Neural cell (in vitro differentiated cells): ENCODE results near the gene LRBA. TPM values are rescaled to one million over a fixed set of nuclear protein-coding genes. Genes with fewer than 3 reads are reported as not detected.
"Not testable (repeated sequence)": the region's sequence is repeated elsewhere in the genome, so short reads cannot be mapped to it uniquely, and the experiment has no call there.

Experiments used
- H2AFZ ChIP-seq: fragments of 200-600, 300-800 bp; sonication (generic), shearing (Covaris generic); 2 replicates; pipeline ENCODE4 v1.6.0; 2014; ENCODE audit warnings: low read depth, mild to moderate bottlenecking, antibody characterized with exemption, low read length, moderate library complexity
- H3F3A ChIP-seq: fragments of 200-600 bp; shearing (Covaris generic); 2 replicates; pipeline ENCODE4 v1.6.1; 2016; ENCODE audit warnings: mild to moderate bottlenecking, moderate library complexity, mixed read lengths, antibody characterized with exemption, low read length; ENCODE audit not compliant: insufficient read depth, poor library complexity, severe bottlenecking
- H3K27ac ChIP-seq: fragments of 200-600, 300-800 bp; sonication (generic), shearing (Covaris generic); 2 replicates; pipeline ENCODE4 v1.5.1; 2014; ENCODE audit warnings: mild to moderate bottlenecking, low read length, moderate library complexity
- H3K27me3 ChIP-seq: fragments of 300-800, 200-600 bp; sonication (generic), shearing (Covaris generic); 2 replicates; pipeline ENCODE4 v1.6.0; 2014; ENCODE audit warnings: mild to moderate bottlenecking, low read depth, low read length, moderate library complexity; ENCODE audit not compliant: insufficient read depth
- H3K36me3 ChIP-seq: fragments of 300-800, 200-600 bp; sonication (generic), shearing (Covaris generic); 2 replicates; pipeline ENCODE4 v1.5.1; 2014; ENCODE audit warnings: mild to moderate bottlenecking, antibody characterized with exemption, low read length, moderate library complexity; ENCODE audit not compliant: insufficient read depth
- H3K4me2 ChIP-seq: fragments of 300-800, 200-600 bp; sonication (generic), shearing (Covaris generic); 2 replicates; pipeline ENCODE4 v1.6.0; 2014; ENCODE audit warnings: mild to moderate bottlenecking, low read length
- H3K4me3 ChIP-seq: fragments of 300-800, 200-600 bp; sonication (generic), shearing (Covaris generic); 2 replicates; pipeline ENCODE4 v1.5.1; 2014; ENCODE audit warnings: mild to moderate bottlenecking, low read length, moderate library complexity
- H3K79me2 ChIP-seq: fragments of 200-600 bp; shearing (Covaris generic); replicated peaks from 2 replicates; pipeline ENCODE4 v1.6.0; 2014; ENCODE audit warnings: mild to moderate bottlenecking, low read length, moderate library complexity; ENCODE audit not compliant: insufficient read depth
- H3K9ac ChIP-seq: fragments of 300-800, 200-600 bp; sonication (generic), shearing (Covaris generic); 2 replicates; pipeline ENCODE4 v1.6.1; 2016; ENCODE audit warnings: mild to moderate bottlenecking, low read length, mixed read lengths
- H3K9me2 ChIP-seq: fragments of 200-600 bp; shearing (Covaris generic); 2 replicates; pipeline ENCODE4 v1.6.1; 2016; ENCODE audit warnings: mild to moderate bottlenecking, low read length, mixed read lengths; ENCODE audit not compliant: insufficient read depth
- H3K9me3 ChIP-seq: fragments of 200-600, 300-800 bp; sonication (generic), shearing (Covaris generic); 2 replicates; pipeline ENCODE4 v1.6.1; 2016; ENCODE audit warnings: mild to moderate bottlenecking, mixed run types, low read length, moderate library complexity, mixed read lengths
- H4K20me1 ChIP-seq: fragments of 200-600 bp; shearing (Covaris generic); 2 replicates; pipeline ENCODE4 v1.6.1; 2016; ENCODE audit warnings: mild to moderate bottlenecking, mixed run types; ENCODE audit not compliant: insufficient read depth
- EP300 ChIP-seq: fragments of 450-650 bp; conservative IDR thresholded peaks from 2 replicates; pipeline ENCODE4 v1.6.1; 2014; ENCODE audit warnings: antibody characterized with exemption, mild to moderate bottlenecking, moderate library complexity; ENCODE audit not compliant: poor library complexity, severe bottlenecking
- EZH2 ChIP-seq: fragments of 200-600, 300-800 bp; shearing (Covaris generic), sonication (generic); IDR thresholded peaks from 2 replicates; pipeline ENCODE4 v1.6.1; 2014; ENCODE audit warnings: antibody characterized with exemption, low read length, borderline replicate concordance, mild to moderate bottlenecking; ENCODE audit not compliant: insufficient read depth, poor library complexity, severe bottlenecking
- MXI1 ChIP-seq: fragments of 450-650 bp; conservative IDR thresholded peaks from 2 replicates; pipeline ENCODE4 v1.6.1; 2014; ENCODE audit warnings: antibody characterized with exemption, mild to moderate bottlenecking; ENCODE audit not compliant: poor library complexity, severe bottlenecking
- POLR2AphosphoS5 ChIP-seq: IDR thresholded peaks from 2 replicates; pipeline ENCODE4 v1.6.1; 2012
- RAD21 ChIP-seq: fragments of 450-650 bp; conservative IDR thresholded peaks from 2 replicates; pipeline ENCODE4 v1.6.1; 2014; ENCODE audit warnings: antibody characterized with exemption, mild to moderate bottlenecking, moderate library complexity
- SMC3 ChIP-seq: fragments of 450-650 bp; conservative IDR thresholded peaks from 2 replicates; pipeline ENCODE4 v1.6.1; 2014; ENCODE audit warnings: antibody characterized with exemption, mild to moderate bottlenecking, moderate library complexity; ENCODE audit not compliant: poor library complexity
- TAF1 ChIP-seq: IDR thresholded peaks from 2 replicates; pipeline ENCODE4 v1.6.1; 2012; ENCODE audit warnings: low read depth
- polyA plus RNA-seq: library from polyadenylated mRNA; depleted of rRNA; stranded (reverse); fragments of >200 nt; gene quantifications from 2 replicates; pipeline ENCODE4 v1.2.3, GENCODE V29; 2014
- TF ChIP-seq, protein P1 (sequence below): fragments of 450-650 bp; IDR thresholded peaks from 2 replicates; pipeline ENCODE4 v1.5.1; 2014; ENCODE audit warnings: antibody characterized with exemption, mild to moderate bottlenecking, moderate library complexity; ENCODE audit not compliant: poor library complexity, severe bottlenecking
- TF ChIP-seq, protein P2 (sequence below): IDR thresholded peaks from 2 replicates; pipeline ENCODE4 v1.6.1; 2012; ENCODE audit warnings: borderline replicate concordance

LRBA gene
- polyA plus RNA-seq, 1 donor from 2014 or later = 7.1 TPM

DNA sequence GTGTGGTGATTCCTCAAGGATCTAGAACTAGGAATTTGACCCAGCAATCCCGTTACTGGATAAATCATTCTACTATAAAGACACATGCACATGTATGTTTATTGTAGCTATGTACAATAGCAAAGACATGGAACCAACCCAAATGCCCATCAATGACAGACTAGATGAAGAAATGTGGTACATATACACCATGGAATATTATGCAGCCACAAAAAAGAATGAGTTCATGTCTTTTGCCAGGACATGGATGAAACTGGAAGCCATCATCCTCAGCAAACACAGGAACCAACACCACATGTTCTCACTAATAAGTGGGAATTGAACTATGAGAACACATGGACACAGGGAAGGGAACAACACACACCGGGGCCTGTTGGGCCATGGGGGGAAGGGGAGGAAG lies 450.1 kb downstream of the LRBA start:
- H3K4me3 ChIP-seq, H3K79me2 ChIP-seq, H3K4me2 ChIP-seq, H2AFZ ChIP-seq, H3K27ac ChIP-seq, H3F3A ChIP-seq, H3K9ac ChIP-seq, H3K9me3 ChIP-seq, H3K9me2 ChIP-seq, H3K36me3 ChIP-seq, H4K20me1 ChIP-seq, H3K27me3 ChIP-seq: not testable (repeated sequence)

DNA sequence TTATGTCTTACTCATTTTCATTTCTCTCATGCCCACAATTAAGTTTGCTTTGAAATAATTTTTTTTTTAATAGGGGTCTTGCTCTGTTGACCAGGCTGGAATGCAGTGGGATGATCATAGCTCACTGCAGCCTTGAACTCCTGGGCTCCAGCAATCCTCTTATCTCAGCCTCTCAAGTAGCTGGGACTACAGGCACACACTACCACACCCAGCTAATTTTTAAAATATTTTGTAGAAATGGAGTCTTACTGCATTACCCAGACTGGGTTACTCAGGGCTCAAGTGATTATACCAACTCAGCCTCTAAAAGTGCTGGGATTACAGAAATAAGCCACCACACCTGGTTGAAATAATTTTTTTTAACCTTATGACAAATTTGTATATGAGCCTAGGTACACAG lies 452.3 kb downstream of the LRBA start:
- TF ChIP-seq EZH2 (no peak), EP300 (no peak), SMC3 (no peak), MXI1 (no peak), RAD21 (no peak), POLR2AphosphoS5 (no peak), TAF1 (no peak)
- TF ChIP-seq, protein P1, sequence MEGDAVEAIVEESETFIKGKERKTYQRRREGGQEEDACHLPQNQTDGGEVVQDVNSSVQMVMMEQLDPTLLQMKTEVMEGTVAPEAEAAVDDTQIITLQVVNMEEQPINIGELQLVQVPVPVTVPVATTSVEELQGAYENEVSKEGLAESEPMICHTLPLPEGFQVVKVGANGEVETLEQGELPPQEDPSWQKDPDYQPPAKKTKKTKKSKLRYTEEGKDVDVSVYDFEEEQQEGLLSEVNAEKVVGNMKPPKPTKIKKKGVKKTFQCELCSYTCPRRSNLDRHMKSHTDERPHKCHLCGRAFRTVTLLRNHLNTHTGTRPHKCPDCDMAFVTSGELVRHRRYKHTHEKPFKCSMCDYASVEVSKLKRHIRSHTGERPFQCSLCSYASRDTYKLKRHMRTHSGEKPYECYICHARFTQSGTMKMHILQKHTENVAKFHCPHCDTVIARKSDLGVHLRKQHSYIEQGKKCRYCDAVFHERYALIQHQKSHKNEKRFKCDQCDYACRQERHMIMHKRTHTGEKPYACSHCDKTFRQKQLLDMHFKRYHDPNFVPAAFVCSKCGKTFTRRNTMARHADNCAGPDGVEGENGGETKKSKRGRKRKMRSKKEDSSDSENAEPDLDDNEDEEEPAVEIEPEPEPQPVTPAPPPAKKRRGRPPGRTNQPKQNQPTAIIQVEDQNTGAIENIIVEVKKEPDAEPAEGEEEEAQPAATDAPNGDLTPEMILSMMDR = no peak
- TF ChIP-seq, protein P2, sequence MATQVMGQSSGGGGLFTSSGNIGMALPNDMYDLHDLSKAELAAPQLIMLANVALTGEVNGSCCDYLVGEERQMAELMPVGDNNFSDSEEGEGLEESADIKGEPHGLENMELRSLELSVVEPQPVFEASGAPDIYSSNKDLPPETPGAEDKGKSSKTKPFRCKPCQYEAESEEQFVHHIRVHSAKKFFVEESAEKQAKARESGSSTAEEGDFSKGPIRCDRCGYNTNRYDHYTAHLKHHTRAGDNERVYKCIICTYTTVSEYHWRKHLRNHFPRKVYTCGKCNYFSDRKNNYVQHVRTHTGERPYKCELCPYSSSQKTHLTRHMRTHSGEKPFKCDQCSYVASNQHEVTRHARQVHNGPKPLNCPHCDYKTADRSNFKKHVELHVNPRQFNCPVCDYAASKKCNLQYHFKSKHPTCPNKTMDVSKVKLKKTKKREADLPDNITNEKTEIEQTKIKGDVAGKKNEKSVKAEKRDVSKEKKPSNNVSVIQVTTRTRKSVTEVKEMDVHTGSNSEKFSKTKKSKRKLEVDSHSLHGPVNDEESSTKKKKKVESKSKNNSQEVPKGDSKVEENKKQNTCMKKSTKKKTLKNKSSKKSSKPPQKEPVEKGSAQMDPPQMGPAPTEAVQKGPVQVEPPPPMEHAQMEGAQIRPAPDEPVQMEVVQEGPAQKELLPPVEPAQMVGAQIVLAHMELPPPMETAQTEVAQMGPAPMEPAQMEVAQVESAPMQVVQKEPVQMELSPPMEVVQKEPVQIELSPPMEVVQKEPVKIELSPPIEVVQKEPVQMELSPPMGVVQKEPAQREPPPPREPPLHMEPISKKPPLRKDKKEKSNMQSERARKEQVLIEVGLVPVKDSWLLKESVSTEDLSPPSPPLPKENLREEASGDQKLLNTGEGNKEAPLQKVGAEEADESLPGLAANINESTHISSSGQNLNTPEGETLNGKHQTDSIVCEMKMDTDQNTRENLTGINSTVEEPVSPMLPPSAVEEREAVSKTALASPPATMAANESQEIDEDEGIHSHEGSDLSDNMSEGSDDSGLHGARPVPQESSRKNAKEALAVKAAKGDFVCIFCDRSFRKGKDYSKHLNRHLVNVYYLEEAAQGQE = no peak
- Histone ChIP-seq H3K9ac (no peak overlapping the region), H3K9me2 (no peaks in the 10 kb centered on the region), H3F3A (no peaks in the 10 kb centered on the region), H3K27me3 (no peaks in the 10 kb centered on the region), H4K20me1 (no peaks in the 10 kb centered on the region), H3K27ac (no peak overlapping the region), H2AFZ (no peak overlapping the region), H3K36me3 (no peaks in the 10 kb centered on the region), H3K9me3 (no peaks in the 10 kb centered on the region), H3K4me3 (no peak overlapping the region), H3K4me2 (no peak overlapping the region), H3K79me2 (no peaks in the 10 kb centered on the region)

DNA sequence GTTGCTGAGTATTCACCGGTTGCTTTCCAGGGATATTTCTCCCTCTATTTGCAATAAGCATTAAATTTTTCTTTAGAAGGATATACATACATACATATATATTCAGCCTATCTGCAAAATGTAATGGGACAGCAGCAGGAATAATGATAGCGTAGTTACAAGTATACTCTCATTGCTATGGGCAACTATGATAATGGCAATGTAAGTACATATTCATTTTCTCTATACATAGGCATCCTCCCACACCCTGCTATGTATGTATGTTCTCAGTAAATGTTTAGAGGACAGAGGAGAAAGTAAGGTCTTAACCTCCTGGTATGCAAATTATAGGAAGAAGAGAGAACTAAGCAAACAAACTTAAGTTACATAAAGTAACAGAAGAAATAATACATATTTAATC lies 452.8 kb downstream of the LRBA start:
- Histone ChIP-seq H3K79me2 (no peaks in the 10 kb centered on the region), H3F3A (no peaks in the 10 kb centered on the region), H2AFZ (no peak overlapping the region), H4K20me1 (no peaks in the 10 kb centered on the region), H3K27me3 (no peaks in the 10 kb centered on the region), H3K36me3 (no peaks in the 10 kb centered on the region), H3K9me3 (no peaks in the 10 kb centered on the region), H3K27ac (no peak overlapping the region), H3K9me2 (no peaks in the 10 kb centered on the region), H3K4me2 (no peak overlapping the region), H3K9ac (no peak overlapping the region), H3K4me3 (no peak overlapping the region)
- TF ChIP-seq POLR2AphosphoS5 (no peak), MXI1 (no peak), RAD21 (no peak), EP300 (no peak), EZH2 (no peak), TAF1 (no peak), SMC3 (no peak)
- TF ChIP-seq, protein P2 = no peak
- TF ChIP-seq, protein P1 = no peak
